SK-N-SH treated with all-trans-retinoic acid at 6 μM for 48 hours (cell line): ENCODE data around the gene TBXAS1.

Experiments used
- BACH2 ChIP-seq: fragments of 250-450 bp; sonication (Bioruptor Pico); IDR thresholded peaks from 2 replicates; pipeline ENCODE4 v1.9.0; 2021; ENCODE audit warnings: mild to moderate bottlenecking, borderline replicate concordance
- CREB5 ChIP-seq: fragments of 250-450 bp; sonication (Bioruptor Pico); IDR thresholded peaks from 2 replicates; pipeline ENCODE4 v1.5.1; 2020; ENCODE audit warnings: low read depth, mild to moderate bottlenecking, moderate library complexity
- ESRRG ChIP-seq: fragments of 250-450 bp; sonication (Bioruptor Pico); IDR thresholded peaks from 2 replicates; pipeline ENCODE4 v1.6.1; 2021; ENCODE audit warnings: mild to moderate bottlenecking
- GLIS3 ChIP-seq: fragments of 250-450 bp; sonication (Bioruptor Pico); IDR thresholded peaks from 2 replicates; pipeline ENCODE4 v1.5.0; 2020; ENCODE audit warnings: mild to moderate bottlenecking, moderate library complexity
- ISL1 ChIP-seq: fragments of 250-450 bp; sonication (Bioruptor Pico); IDR thresholded peaks from 2 replicates; pipeline ENCODE4 v2.1.2; 2022; ENCODE audit warnings: mild to moderate bottlenecking, moderate library complexity
- PATZ1 ChIP-seq: fragments of 250-450 bp; sonication (Bioruptor Pico); IDR thresholded peaks from 2 replicates; pipeline ENCODE4 v1.8.0; 2020; ENCODE audit warnings: mild to moderate bottlenecking, moderate library complexity, borderline replicate concordance
- POU6F1 ChIP-seq: fragments of 250-450 bp; sonication (Bioruptor Pico); IDR thresholded peaks from 2 replicates; pipeline ENCODE4 v1.8.0; 2021; ENCODE audit warnings: low read depth, mild to moderate bottlenecking, moderate library complexity, borderline replicate concordance
- RARB ChIP-seq: fragments of 250-450 bp; sonication (Bioruptor Pico); IDR thresholded peaks from 2 replicates; pipeline ENCODE4 v1.8.0; 2021; ENCODE audit warnings: mild to moderate bottlenecking, moderate library complexity
- ZFP3 ChIP-seq: fragments of 250-450 bp; sonication (Bioruptor Pico); IDR thresholded peaks from 2 replicates; pipeline ENCODE4 v1.5.0; 2020; ENCODE audit warnings: mild to moderate bottlenecking, moderate library complexity
- ZFP30 ChIP-seq: fragments of 450-650 bp; formaldehyde crosslinking; IDR thresholded peaks from 2 replicates; pipeline ENCODE4 v1.5.0; 2022; ENCODE audit warnings: mild to moderate bottlenecking, moderate library complexity
- ZNF565 ChIP-seq: fragments of 450-650 bp; formaldehyde crosslinking; conservative IDR thresholded peaks from 2 replicates; pipeline ENCODE4 v1.5.0; 2020; ENCODE audit warnings: low read depth, mild to moderate bottlenecking, moderate library complexity

GRCh38 chr7:139822855-139823254 is 6.2 kb upstream of the TBXAS1 start:
- TF ChIP-seq RARB (CRISPR knock-in tag) (no peak), ZFP3 (CRISPR knock-in tag) (no peak), GLIS3 (CRISPR knock-in tag) (no peak), ESRRG (no peak), ZFP30 (CRISPR knock-in tag) (no peak), PATZ1 (CRISPR knock-in tag) (no peak), ZNF565 (no peak), CREB5 (CRISPR knock-in tag) (no peak), BACH2 (no peak), POU6F1 (CRISPR knock-in tag) (no peak), ISL1 (CRISPR knock-in tag) (no peak)
